H1 (cell line): ENCODE data around the gene TOGARAM1.

ENCODE experiments used
- BRCA1 ChIP-seq: IDR thresholded peaks from 2 replicates; pipeline ENCODE4 v1.6.1; 2012; ENCODE audit warnings: low read depth, low read length, improper control_type of control experiment
- CBX5 ChIP-seq: fragments of 300-800, 300-1000 bp; sonication (generic); IDR thresholded peaks from 2 replicates; pipeline ENCODE4 v1.7.1; 2016; ENCODE audit warnings: antibody characterized with exemption, low read length, low read depth
- EZH2 ChIP-seq: fragments of 200-600 bp; sonication (generic); IDR thresholded peaks from 2 replicates; pipeline ENCODE4 v1.7.1; 2012; ENCODE audit warnings: low read depth, mild to moderate bottlenecking, moderate library complexity, low read length, inconsistent platforms; ENCODE audit not compliant: severe bottlenecking
- GTF2F1 ChIP-seq: IDR thresholded peaks from 2 replicates; pipeline ENCODE4 v1.6.1; 2012; ENCODE audit warnings: low read depth, low read length, improper control_type of control experiment, borderline replicate concordance
- POLR2AphosphoS5 ChIP-seq: IDR thresholded peaks from 2 replicates; pipeline ENCODE4 v1.6.1; 2011; ENCODE audit warnings: low read depth, low read length
- SIN3A ChIP-seq, 2 experiments: IDR thresholded peaks in 1 of 2; conservative IDR thresholded peaks in 1 of 2; 2 replicates each; pipeline ENCODE4 v1.6.1; 2011 to 2012; ENCODE audit warnings: low read length in 2 of 2, improper control_type of control experiment in 1 of 2, low read depth in 1 of 2, mild to moderate bottlenecking in 1 of 2
- SRF ChIP-seq: IDR thresholded peaks from 2 replicates; pipeline ENCODE4 v1.6.1; 2011; ENCODE audit warnings: mild to moderate bottlenecking, low read depth, low read length, moderate library complexity
- TF ChIP-seq, protein P1 (sequence below), 3 experiments: IDR thresholded peaks; 1 replicate in 2 of 3; 2 replicates in 1 of 3; pipeline versions ENCODE4 v1.5.1 to v1.6.1; 2011; ENCODE audit warnings: low read length in 3 of 3, mild to moderate bottlenecking in 3 of 3, inconsistent platforms in 2 of 3, low read depth in 1 of 3, moderate library complexity in 1 of 3; ENCODE audit not compliant: insufficient read depth in 1 of 3; ENCODE audit errors: control extremely low read depth in 1 of 3
- TF ChIP-seq, protein P2 (sequence below): IDR thresholded peaks from 2 replicates; pipeline ENCODE4 v1.6.1; 2011; ENCODE audit warnings: low read depth, mild to moderate bottlenecking, low read length; ENCODE audit not compliant: insufficient read depth

- no peak for TF ChIP-seq SIN3A (conservative IDR thresholded peaks at IDR 0.05 in 1 of 2, IDR thresholded peaks at IDR 0.05 in 1 of 2; ENCODE audit: low read depth in 1 of 2, low read length in 2 of 2)
- TF ChIP-seq BRCA1 = no peak
- TF ChIP-seq GTF2F1 = no peak
- no peak for TF ChIP-seq SRF
- TF ChIP-seq, protein P1, sequence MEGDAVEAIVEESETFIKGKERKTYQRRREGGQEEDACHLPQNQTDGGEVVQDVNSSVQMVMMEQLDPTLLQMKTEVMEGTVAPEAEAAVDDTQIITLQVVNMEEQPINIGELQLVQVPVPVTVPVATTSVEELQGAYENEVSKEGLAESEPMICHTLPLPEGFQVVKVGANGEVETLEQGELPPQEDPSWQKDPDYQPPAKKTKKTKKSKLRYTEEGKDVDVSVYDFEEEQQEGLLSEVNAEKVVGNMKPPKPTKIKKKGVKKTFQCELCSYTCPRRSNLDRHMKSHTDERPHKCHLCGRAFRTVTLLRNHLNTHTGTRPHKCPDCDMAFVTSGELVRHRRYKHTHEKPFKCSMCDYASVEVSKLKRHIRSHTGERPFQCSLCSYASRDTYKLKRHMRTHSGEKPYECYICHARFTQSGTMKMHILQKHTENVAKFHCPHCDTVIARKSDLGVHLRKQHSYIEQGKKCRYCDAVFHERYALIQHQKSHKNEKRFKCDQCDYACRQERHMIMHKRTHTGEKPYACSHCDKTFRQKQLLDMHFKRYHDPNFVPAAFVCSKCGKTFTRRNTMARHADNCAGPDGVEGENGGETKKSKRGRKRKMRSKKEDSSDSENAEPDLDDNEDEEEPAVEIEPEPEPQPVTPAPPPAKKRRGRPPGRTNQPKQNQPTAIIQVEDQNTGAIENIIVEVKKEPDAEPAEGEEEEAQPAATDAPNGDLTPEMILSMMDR (IDR thresholded peaks at IDR 0.05; ENCODE audit: control extremely low read depth in 1 of 3, insufficient read depth in 1 of 3, low read depth in 1 of 3, low read length in 3 of 3) = no peak
- no peak for TF ChIP-seq EZH2
- TF ChIP-seq, protein P2, sequence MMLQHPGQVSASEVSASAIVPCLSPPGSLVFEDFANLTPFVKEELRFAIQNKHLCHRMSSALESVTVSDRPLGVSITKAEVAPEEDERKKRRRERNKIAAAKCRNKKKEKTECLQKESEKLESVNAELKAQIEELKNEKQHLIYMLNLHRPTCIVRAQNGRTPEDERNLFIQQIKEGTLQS = no peak
- no peak for TF ChIP-seq POLR2AphosphoS5
- no peak for TF ChIP-seq CBX5
Measured at GRCh38 chr14:45065540-45065939, 103.5 kb downstream of the TOGARAM1 start.
